HFFc6 (cell line): Measurements from ENCODE around the gene C10orf90. TPM values are rescaled to one million over a fixed set of nuclear protein-coding genes. Genes with fewer than 3 reads are reported as not detected.

Experiments used
- DNase-seq: peaks from one replicate; pipeline ENCODE4 v3.0.0-alpha.2; 2018
- H3K27ac Mint-ChIP-seq: 2 replicates; pipeline ENCODE4 v1.8.0; 2020; ENCODE audit warnings: mild to moderate bottlenecking, mixed read lengths
- H3K27me3 Mint-ChIP-seq: 2 replicates; pipeline ENCODE4 v1.8.0; 2021; ENCODE audit warnings: mild to moderate bottlenecking, moderate library complexity, mixed read lengths; ENCODE audit not compliant: insufficient read depth
- H3K36me3 Mint-ChIP-seq: 2 replicates; pipeline ENCODE4 v1.8.0; 2021; ENCODE audit warnings: low read depth, mixed read lengths
- H3K4me1 Mint-ChIP-seq: 2 replicates; pipeline ENCODE4 v1.8.0; 2020; ENCODE audit warnings: low read depth, mixed read lengths
- H3K4me3 Mint-ChIP-seq: 2 replicates; pipeline ENCODE4 v1.8.0; 2020; ENCODE audit warnings: mild to moderate bottlenecking, moderate library complexity, mixed read lengths
- H3K9me3 Mint-ChIP-seq: 2 replicates; pipeline ENCODE4 v1.8.0; 2020; ENCODE audit warnings: mild to moderate bottlenecking, mixed read lengths
- CTCF ChIP-seq: fragments of 200-600 bp; sonication (generic); IDR thresholded peaks from 2 replicates; pipeline ENCODE4 v1.5.0; 2021; ENCODE audit warnings: antibody characterized with exemption, mild to moderate bottlenecking
- total RNA-seq, 6 experiments: library from RNA; stranded (reverse); fragmentation: NEBNext Ultra II Directional; extraction: Animal tissue kit (Norgen Biotek cat#: 25700); gene quantifications; 2 replicates in 1 of 6; 3 replicates in 5 of 6; pipeline ENCODE4 v1.2.3, GENCODE V29; 2021

C10orf90 gene
- total RNA-seq, 6 experiments from 2014 or later, result not detected

GRCh38 chr10:126565441-126565840 lies 105.1 kb downstream of the C10orf90 start:
- peaks cover 4% of the 10 kb centered on the region for H3K9me3 Mint-ChIP-seq
- no peaks in the 10 kb centered on the region for H3K36me3 Mint-ChIP-seq
- no peak overlapping the region for H3K4me3 Mint-ChIP-seq
- DNase-seq, result no peak
- TF ChIP-seq CTCF, result no peak
- H3K4me1 Mint-ChIP-seq, result peaks cover 36% of the 10 kb centered on the region
- no peak overlapping the region for H3K27ac Mint-ChIP-seq
- H3K27me3 Mint-ChIP-seq, result peaks cover 13% of the 10 kb centered on the region

GRCh38 chr10:126564326-126564888 lies 106.1 kb downstream of the C10orf90 start:
- Mint-ChIP-seq H3K36me3 (no peaks in the 10 kb centered on the region), H3K4me3 (no peak overlapping the region), H3K9me3 (peaks cover 4% of the 10 kb centered on the region), H3K27ac (no peak overlapping the region), H3K4me1 (peaks cover 26% of the 10 kb centered on the region), H3K27me3 (peaks cover 13% of the 10 kb centered on the region)
- DNase-seq, result no peak
- TF ChIP-seq CTCF, result no peak

- Mint-ChIP-seq H3K4me3 (no peak overlapping the region), H3K27ac (no peak overlapping the region)
- no peak for DNase-seq
Observed at GRCh38 chr10:126563361-126563760, 107.1 kb downstream of the C10orf90 start.

GRCh38 chr10:126561921-126562680 lies 108.4 kb downstream of the C10orf90 start:
- peaks cover 13% of the 10 kb centered on the region for H3K27me3 Mint-ChIP-seq
- H3K36me3 Mint-ChIP-seq, result no peaks in the 10 kb centered on the region
- no peak overlapping the region for H3K27ac Mint-ChIP-seq
- peaks cover 4% of the 10 kb centered on the region for H3K9me3 Mint-ChIP-seq
- H3K4me1 Mint-ChIP-seq, result peaks cover 15% of the 10 kb centered on the region
- peak overlapping the region; percentile 84 for H3K4me3 Mint-ChIP-seq
- no peak for TF ChIP-seq CTCF
- no peak for DNase-seq

More at GRCh38 chr10:126563361-126563760, 107.1 kb downstream of the C10orf90 start:
- H3K27me3 Mint-ChIP-seq, result peaks cover 13% of the 10 kb centered on the region
- H3K9me3 Mint-ChIP-seq, result peaks cover 4% of the 10 kb centered on the region
- no peaks in the 10 kb centered on the region for H3K36me3 Mint-ChIP-seq
- H3K4me1 Mint-ChIP-seq, result peaks cover 15% of the 10 kb centered on the region
- TF ChIP-seq CTCF, result no peak

- Mint-ChIP-seq H3K36me3 (no peaks in the 10 kb centered on the region), H3K27me3 (peaks cover 10% of the 10 kb centered on the region), H3K9me3 (peaks cover 2% of the 10 kb centered on the region), H3K4me3 (peak overlapping the region; percentile 84), H3K27ac (no peak overlapping the region), H3K4me1 (peaks cover 15% of the 10 kb centered on the region)
- TF ChIP-seq CTCF, result no peak
- no peak for DNase-seq
Observed at GRCh38 chr10:126561294-126561920, 109.1 kb downstream of the C10orf90 start.
